ENCODE data around the gene DHRS12.
A peak's percentile ranks its signal among the peaks of the same experiment; 100 is the strongest.

DHRS12 gene

DNA sequence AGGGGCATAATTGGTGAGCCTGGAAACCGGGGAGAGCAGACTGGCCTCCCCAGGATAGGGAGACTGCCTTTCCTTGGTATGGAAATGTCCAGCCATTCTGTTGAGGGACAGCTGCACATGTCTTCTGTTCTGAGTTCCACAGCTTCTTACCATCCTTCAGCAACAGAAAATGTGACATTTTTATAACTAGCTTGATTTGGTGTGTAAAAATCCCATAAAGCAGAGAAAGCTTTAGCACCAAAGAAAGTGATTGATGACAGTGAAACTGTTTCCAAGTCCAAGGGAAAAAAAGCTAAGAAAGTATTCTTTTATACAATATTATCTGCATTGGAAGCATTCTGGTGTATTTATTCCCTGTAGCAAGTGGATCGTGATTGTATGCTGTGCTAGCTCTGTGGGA is 61.9 kb downstream of the DHRS12 start:
- TF ChIP-seq, protein P1, sequence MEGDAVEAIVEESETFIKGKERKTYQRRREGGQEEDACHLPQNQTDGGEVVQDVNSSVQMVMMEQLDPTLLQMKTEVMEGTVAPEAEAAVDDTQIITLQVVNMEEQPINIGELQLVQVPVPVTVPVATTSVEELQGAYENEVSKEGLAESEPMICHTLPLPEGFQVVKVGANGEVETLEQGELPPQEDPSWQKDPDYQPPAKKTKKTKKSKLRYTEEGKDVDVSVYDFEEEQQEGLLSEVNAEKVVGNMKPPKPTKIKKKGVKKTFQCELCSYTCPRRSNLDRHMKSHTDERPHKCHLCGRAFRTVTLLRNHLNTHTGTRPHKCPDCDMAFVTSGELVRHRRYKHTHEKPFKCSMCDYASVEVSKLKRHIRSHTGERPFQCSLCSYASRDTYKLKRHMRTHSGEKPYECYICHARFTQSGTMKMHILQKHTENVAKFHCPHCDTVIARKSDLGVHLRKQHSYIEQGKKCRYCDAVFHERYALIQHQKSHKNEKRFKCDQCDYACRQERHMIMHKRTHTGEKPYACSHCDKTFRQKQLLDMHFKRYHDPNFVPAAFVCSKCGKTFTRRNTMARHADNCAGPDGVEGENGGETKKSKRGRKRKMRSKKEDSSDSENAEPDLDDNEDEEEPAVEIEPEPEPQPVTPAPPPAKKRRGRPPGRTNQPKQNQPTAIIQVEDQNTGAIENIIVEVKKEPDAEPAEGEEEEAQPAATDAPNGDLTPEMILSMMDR (IDR thresholded peaks at IDR 0.05; ENCODE audit: borderline replicate concordance, control extremely low read depth, extremely low read depth, insufficient read depth, missing control alignments): no peak
- DNase-seq (ENCODE audit: low spot score): no peak
- in situ Hi-C loops (cut with MboI; ENCODE audit: low sequenced_read_pairs, unreplicated experiment): no loop called here

GRCh38 chr13:51740698-51741097 is 63.3 kb downstream of the DHRS12 start:
- in situ Hi-C loops (cut with MboI; ENCODE audit: low sequenced_read_pairs, unreplicated experiment): no loop called here
- TF ChIP-seq, protein P1 (IDR thresholded peaks at IDR 0.05; ENCODE audit: borderline replicate concordance, control extremely low read depth, extremely low read depth, insufficient read depth, missing control alignments): no peak
- DNase-seq (ENCODE audit: low spot score): no peak

GRCh38 chr13:51739027-51739764 is 64.8 kb downstream of the DHRS12 start:
- DNase-seq (ENCODE audit: low spot score): no peak
- in situ Hi-C loops (cut with MboI; ENCODE audit: low sequenced_read_pairs, unreplicated experiment): no loop called here
- TF ChIP-seq, protein P1 (IDR thresholded peaks at IDR 0.05; ENCODE audit: borderline replicate concordance, control extremely low read depth, extremely low read depth, insufficient read depth, missing control alignments): no peak

- TF ChIP-seq, protein P1 (IDR thresholded peaks at IDR 0.05; ENCODE audit: borderline replicate concordance, control extremely low read depth, extremely low read depth, insufficient read depth, missing control alignments): no peak
- peak; percentile 23 for DNase-seq (ENCODE audit: low spot score)
- in situ Hi-C loops (cut with MboI; ENCODE audit: low sequenced_read_pairs, unreplicated experiment): no loop called here
Observed at GRCh38 chr13:51738226-51738905, 65.6 kb downstream of the DHRS12 start.

GRCh38 chr13:51737609-51738008 is 66.4 kb downstream of the DHRS12 start:
- TF ChIP-seq, protein P1 (IDR thresholded peaks at IDR 0.05; ENCODE audit: borderline replicate concordance, control extremely low read depth, extremely low read depth, insufficient read depth, missing control alignments): no peak
- in situ Hi-C loops (cut with MboI; ENCODE audit: low sequenced_read_pairs, unreplicated experiment): no loop called here
- DNase-seq (ENCODE audit: low spot score): no peak

GRCh38 chr13:51734786-51735185 is 69.2 kb downstream of the DHRS12 start:
- in situ Hi-C loops (cut with MboI; ENCODE audit: low sequenced_read_pairs, unreplicated experiment): no loop called here

More at GRCh38 chr13:51734786-51735185, 69.2 kb downstream of the DHRS12 start:
- DNase-seq (ENCODE audit: low spot score): no peak
- TF ChIP-seq, protein P1 (IDR thresholded peaks at IDR 0.05; ENCODE audit: borderline replicate concordance, control extremely low read depth, extremely low read depth, insufficient read depth, missing control alignments): no peak

All from GM13976 (cell line).